HG02623 (cell line): ENCODE data around the gene ZCCHC2.

Experiments
- ATAC-seq: cut with Tn5 transposase; IDR thresholded peaks from one replicate; pipeline ENCODE4 v1.9.1; 2021; ENCODE audit warnings: moderate library complexity; ENCODE audit not compliant: unreplicated experiment

ZCCHC2 gene

DNA sequence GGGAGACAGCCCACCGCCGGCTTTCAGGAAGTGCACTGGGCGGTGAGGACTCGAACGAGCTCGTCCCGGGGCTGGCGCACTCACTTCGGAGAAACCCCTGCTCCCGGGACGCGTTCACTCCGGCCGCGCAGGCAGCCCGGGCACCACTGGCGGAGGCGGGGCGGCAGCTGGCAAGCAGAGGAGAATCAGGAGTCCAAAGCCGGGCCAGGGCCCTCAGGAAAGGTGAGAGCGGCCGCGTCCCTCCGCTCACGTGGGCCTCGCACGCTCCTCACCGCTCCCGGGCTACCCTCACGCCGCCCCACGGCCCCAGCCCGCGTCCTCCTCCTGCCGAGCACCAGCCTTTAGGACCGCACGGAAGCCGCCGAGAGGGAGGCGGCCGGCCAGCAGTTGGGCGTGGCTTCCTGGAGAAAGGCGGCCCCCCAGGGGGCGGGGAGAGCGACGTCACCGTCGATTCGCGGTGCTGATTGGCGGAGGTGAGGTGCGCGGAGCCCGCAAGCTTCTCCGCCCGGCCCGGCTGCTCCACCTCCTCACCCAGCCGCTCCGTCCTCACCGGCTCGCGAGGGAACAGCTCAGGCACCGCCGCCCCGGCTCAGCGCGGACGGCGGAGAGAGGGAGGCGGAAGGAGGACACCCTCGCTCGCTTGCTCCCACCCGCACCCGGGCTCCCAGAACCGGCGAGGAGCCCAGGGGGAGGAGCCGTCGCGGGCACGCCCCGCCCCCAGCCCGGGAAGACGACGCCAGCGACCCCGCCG lies at the start of gene ZCCHC2:
TSS of gene ZCCHC2 (plus strand) at position 522 of the 751 bp plus-strand sequence. CDS start 400 bp downstream, outside the sequence.
- ATAC-seq: peak; percentile 60

DNA sequence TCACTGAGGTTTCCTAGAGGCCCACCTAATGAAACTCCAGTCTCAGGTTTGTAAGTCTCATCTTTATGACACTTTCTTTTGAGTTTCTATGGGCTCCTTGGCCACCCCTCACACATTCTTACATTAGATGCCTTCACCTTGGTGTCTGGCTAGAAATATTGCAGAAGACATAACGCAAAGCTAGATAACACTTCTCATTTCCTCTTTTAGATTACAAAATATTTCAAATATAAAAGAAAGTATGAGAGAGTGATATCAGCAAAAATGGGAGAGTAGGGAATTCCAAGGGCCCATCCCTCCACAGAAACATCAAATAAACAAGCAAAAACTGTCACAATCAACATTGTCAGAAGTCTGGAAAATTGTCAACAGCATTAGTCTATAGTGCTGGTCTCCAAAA lies 43.3 kb upstream of the ZCCHC2 start:
- no peak for ATAC-seq

GRCh38 chr18:62480927-62481326 lies 41.9 kb upstream of the ZCCHC2 start:
- ATAC-seq: no peak

GRCh38 chr18:62484941-62485340 lies 37.9 kb upstream of the ZCCHC2 start:
- no peak for ATAC-seq

DNA sequence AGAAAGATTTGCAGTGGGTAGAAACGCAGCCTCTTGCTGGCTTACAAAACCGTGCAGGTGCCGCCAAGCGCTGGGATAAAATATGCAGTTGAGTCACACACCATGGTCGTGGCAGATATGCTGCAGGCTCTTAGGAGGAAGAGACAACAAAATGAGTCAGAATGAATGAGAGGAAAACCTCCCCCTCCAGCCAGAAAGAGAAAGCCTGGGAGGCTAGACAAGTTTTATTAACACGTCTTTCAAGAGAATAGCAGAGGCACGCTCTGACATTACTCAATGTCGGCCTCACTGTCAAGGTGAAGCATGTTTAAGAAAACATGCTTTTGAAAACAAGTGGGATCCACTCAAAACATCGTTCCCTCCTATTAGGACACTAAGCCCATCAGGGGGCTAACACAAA lies 37.1 kb upstream of the ZCCHC2 start:
- ATAC-seq: no peak

- ATAC-seq: no peak
Observed at GRCh38 chr18:62486290-62486964, 36.4 kb upstream of the ZCCHC2 start.

GRCh38 chr18:62487161-62487560 lies 35.7 kb upstream of the ZCCHC2 start:
- ATAC-seq: no peak

DNA sequence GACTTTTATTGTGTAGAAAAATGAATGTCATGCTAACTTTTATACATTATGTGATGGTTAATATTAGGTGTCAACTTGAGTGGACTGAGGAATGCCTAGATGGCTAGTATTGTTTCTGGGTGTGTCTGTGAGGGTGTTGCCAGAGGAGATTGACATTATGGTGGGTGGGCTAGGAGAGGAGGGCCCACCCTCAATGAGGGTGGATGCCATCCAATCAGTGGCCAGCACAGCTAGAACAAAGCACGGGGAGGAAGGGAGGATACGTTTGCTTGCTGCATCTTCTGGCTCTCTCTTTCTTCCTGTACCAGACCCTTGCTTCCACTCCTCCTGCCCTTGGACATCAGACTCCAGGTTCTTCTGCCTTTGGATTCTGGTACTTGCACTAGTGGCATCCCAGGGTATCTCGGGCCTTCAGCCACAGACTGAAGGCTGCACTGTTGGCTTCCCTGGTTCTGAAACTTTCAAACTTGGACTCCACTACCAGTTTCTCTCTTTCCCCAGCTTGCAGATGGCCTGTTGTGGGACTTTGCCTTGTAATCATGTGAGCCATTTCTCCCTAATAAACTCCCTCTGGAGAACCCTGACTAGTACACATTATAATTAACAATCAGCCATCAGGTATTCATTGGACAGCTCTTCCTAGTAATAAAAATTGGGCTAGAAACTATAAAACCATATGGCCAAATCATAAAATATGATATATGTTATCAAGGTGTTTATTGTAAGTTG lies 31.7 kb upstream of the ZCCHC2 start:
- no peak for ATAC-seq

DNA sequence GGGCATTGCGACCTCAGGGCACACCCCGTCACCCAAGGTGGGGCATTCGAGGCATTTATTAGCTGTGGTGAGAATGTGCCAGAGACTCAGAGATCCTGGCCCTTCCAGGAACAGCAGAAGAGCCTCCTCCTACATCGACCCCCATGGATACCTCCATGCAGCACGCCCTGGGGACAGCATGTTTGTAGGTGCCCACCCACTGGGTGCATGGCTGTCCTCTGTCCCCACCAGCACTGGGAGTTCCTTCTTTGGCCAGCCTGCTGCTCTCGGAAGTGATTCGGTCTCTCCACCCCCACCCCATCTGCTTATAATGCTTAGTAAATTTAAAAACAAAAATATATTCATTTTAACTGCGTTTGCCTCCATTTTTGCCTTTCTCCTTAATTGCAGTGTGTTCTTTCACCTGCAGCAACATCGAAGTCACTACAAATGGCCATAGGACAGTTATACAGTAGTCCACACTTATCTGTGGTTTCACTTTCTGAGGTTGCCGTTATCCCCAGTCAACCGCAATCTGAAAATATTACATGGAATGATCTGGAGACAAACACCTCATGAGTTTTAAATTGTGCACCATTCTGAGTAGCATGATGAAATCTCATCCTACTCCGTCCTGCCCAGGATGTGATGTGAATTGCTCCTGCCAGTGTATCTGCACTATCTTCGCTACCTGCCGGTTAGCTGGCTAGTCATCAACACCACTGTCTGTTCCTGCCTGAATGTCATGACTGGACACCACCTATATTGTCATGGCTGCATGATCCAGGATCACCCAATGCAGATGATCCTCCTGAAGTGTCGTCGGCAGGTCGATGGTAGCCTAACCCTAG lies 29.6 kb upstream of the ZCCHC2 start:
- no peak for ATAC-seq

GRCh38 chr18:62494764-62495163 lies 28.1 kb upstream of the ZCCHC2 start:
- ATAC-seq: no peak

- ATAC-seq: no peak
Observed at GRCh38 chr18:62496262-62496661, 26.6 kb upstream of the ZCCHC2 start.

GRCh38 chr18:62497190-62497772 lies 25.5 kb upstream of the ZCCHC2 start:
- ATAC-seq: no peak

DNA sequence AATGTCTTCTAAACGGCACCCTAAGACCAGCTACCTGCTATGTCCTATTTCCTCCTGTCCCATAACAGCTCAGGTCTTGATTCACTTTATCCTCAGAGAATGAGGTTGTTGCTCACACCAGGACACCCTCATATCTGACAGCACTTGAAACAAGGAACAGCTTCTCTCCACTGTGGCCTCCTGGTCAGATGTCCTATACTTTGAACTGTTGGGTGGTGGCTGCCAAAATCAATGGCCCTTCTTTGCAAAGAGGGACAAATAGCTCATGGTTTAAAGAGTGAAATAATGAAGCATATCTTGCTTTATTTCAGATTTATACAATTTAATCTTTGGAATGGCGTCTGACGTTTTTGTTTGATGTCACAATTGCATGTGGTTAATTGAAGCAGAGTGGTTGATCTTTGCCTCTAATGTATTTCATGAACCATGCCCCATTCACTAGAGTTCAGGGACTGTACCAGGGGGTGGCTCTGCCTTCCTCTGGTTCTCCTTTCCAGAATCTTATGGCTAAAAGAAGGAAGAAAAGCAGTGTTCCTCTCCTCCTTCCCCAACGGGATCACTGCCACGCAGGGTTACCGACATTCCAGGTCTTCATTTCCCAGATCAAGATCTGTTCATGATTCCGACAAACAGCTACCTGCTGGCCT lies 24.1 kb upstream of the ZCCHC2 start:
- ATAC-seq: no peak

- no peak for ATAC-seq
Observed at GRCh38 chr18:62499263-62499650, 23.6 kb upstream of the ZCCHC2 start.

GRCh38 chr18:62500174-62500573 lies 22.7 kb upstream of the ZCCHC2 start:
- no peak for ATAC-seq

GRCh38 chr18:62500966-62501591 lies 21.7 kb upstream of the ZCCHC2 start:
- ATAC-seq: no peak

- peak; percentile 94 for ATAC-seq
Observed at GRCh38 chr18:62505669-62506494, 16.9 kb upstream of the ZCCHC2 start.

DNA sequence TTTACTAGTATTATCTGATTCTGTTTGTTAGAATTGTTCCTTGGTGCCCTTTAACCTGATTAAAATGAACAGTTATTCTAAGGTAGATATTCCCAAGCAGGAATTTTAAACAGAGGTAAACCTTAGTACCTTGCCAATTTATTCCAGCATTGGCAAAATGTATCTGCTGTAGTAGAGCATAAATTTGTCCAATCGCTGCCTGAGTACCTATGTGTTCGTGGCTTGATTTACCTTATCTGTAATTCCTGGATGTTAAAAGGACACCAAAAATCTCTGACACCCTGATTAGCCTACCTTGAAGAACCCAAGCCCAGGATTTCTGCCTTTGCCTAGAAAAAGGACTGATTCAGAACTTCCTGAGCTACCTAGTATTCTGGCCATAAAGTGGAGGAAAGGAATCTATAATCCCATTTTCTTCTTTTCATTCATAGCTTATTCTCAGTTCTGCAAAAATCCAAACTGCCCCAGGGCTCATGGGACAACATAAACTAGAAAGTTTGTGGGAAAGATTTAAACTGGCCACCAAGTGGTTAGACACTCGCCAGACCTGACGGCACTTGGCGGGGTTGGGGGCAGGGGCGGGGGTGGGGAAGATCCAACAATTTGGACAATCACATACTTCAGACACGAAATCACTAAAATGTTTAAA lies 16.2 kb upstream of the ZCCHC2 start:
- no peak for ATAC-seq
